ENCODE data around the gene HMGXB3. TPM values are rescaled to one million over a fixed set of nuclear protein-coding genes. Genes with fewer than 3 reads are reported as not detected.

HMGXB3 gene
- total RNA-seq, 2 experiments from 2014 or later = 27.4 to 29.3 TPM

DNA sequence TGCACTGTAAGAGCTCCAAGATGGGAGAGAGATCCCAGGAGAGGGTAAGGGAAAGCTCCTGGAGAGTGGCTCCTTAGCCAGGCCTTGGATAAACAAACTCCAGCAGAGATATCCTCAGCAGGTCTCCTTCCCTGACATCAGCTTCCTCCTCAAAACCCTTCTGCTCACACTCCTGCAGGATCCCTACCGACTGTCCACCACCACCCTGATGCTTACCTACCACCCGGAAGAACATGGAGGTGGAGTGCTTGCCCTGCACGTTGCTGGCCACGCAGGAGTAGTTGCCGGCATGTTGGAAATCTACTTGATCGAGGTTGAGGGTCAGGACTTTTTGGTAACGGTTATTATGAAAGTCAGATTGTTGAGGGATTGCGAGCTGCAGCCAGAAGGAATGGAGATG is 76.5 kb downstream of the HMGXB3 start:
- H3K36me3 ChIP-seq (ENCODE audit: insufficient read depth, low read length) = no peaks in the 10 kb centered on the region
- ChIA-PET CTCF (no interaction called here), POLR2A (no interaction called here)
- peaks cover 5% of the 10 kb centered on the region for H3K4me1 ChIP-seq (ENCODE audit: insufficient read depth, low read length)
- no peak overlapping the region for H3K4me3 ChIP-seq (ENCODE audit: low read length)
- no peak overlapping the region for H3K4me3 Mint-ChIP-seq
- H3K36me3 Mint-ChIP-seq (ENCODE audit: low read depth) = no peaks in the 10 kb centered on the region
- no peak for DNase-seq
- no peaks in the 10 kb centered on the region for H3K9me3 ChIP-seq (ENCODE audit: control insufficient read depth in 1 of 2, insufficient read depth in 1 of 2, low read length in 2 of 2)
- no peaks in the 10 kb centered on the region for H3K9me3 Mint-ChIP-seq
- intact Hi-C loops (cut with DNase I, micrococcal nuclease) = no loop called here
- H3K27ac ChIP-seq (ENCODE audit: low read depth in 1 of 2, low read length in 2 of 2) = no peak overlapping the region
- H3K27me3 Mint-ChIP-seq = peaks cover 18% of the 10 kb centered on the region
- no peak for ATAC-seq (ENCODE audit: poor library complexity)
- H3K27me3 ChIP-seq (ENCODE audit: control insufficient read depth in 1 of 2, insufficient read depth in 2 of 2, low read length in 2 of 2) = peaks cover 2 to 9% of the 10 kb centered on the region in 2 experiments
- no peak overlapping the region for H3K27ac Mint-ChIP-seq
- TF ChIP-seq CTCF (IDR thresholded peaks at IDR 0.05) = no peak
- no peaks in the 10 kb centered on the region for H3K4me1 Mint-ChIP-seq (ENCODE audit: low read depth)

DNA sequence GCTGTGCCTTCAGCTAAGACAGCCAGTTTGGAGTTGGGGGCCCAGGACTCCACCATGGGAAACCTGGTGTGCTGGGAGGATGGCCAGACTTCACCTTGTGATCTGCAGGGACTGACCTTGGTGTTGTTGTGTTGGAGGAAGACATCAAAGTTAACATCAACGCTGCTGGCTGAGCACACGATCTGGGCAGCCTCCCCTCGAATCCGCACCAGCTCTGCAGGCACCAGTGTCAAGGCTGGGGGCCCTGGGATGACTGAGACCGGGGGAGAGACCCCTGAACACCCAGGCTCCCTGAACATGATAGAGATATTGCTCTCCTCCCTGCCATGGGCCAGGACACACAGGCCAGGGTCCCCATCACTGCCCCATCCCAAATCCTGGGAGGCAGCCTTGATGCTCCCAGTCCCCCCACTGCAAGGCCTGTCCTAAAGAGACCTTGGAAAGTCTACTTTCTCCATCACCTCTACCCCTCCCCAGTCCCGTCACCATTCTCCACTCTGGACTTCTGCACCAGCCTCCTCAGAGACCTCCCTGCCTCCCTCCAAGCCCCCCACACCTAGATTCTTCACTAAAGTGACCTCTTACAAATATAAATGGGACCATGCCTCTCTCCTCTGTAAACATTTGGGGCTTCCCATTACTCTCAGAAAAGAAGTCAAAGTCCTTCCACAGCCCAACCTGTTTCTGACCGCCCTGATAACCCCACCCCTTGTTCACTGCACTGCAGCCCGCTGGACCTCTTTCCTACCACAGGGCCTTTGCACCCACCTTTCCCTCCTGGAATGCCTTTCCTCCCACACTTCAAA is 77.7 kb downstream of the HMGXB3 start:
- Histone ChIP-seq H3K27ac (ENCODE audit: low read depth in 1 of 2, low read length in 2 of 2) (no peak overlapping the region), H3K36me3 (ENCODE audit: insufficient read depth, low read length) (no peaks in the 10 kb centered on the region), H3K9me3 (ENCODE audit: control insufficient read depth in 1 of 2, insufficient read depth in 1 of 2, low read length in 2 of 2) (peaks cover 0 to 3% of the 10 kb centered on the region in 2 experiments), H3K27me3 (ENCODE audit: control insufficient read depth in 1 of 2, insufficient read depth in 2 of 2, low read length in 2 of 2) (peaks cover 9 to 13% of the 10 kb centered on the region in 2 experiments), H3K4me1 (ENCODE audit: insufficient read depth, low read length) (peaks cover 8% of the 10 kb centered on the region), H3K4me3 (ENCODE audit: low read length) (no peak overlapping the region)
- POLR2A ChIA-PET = no interaction called here
- peaks cover 30% of the 10 kb centered on the region for H3K27me3 Mint-ChIP-seq
- CTCF ChIA-PET = no interaction called here
- no peak overlapping the region for H3K27ac Mint-ChIP-seq
- DNase-seq (no peak), ATAC-seq (ENCODE audit: poor library complexity) (no peak)
- no peaks in the 10 kb centered on the region for H3K4me1 Mint-ChIP-seq (ENCODE audit: low read depth)
- no peaks in the 10 kb centered on the region for H3K9me3 Mint-ChIP-seq
- no peaks in the 10 kb centered on the region for H3K36me3 Mint-ChIP-seq (ENCODE audit: low read depth)
- TF ChIP-seq CTCF (IDR thresholded peaks at IDR 0.05) = no peak
- intact Hi-C loops (cut with DNase I, micrococcal nuclease) = no loop called here
- H3K4me3 Mint-ChIP-seq = no peak overlapping the region

- H3K4me3 Mint-ChIP-seq = no peak overlapping the region
- no peak overlapping the region for H3K27ac Mint-ChIP-seq
- ATAC-seq (ENCODE audit: poor library complexity) (no peak), DNase-seq (no peak)
- POLR2A ChIA-PET = no interaction called here
- CTCF ChIA-PET = no interaction called here
- Histone ChIP-seq H3K4me1 (ENCODE audit: insufficient read depth, low read length) (peaks cover 8% of the 10 kb centered on the region), H3K27me3 (ENCODE audit: control insufficient read depth in 1 of 2, insufficient read depth in 2 of 2, low read length in 2 of 2) (peaks cover 13 to 17% of the 10 kb centered on the region in 2 experiments), H3K27ac (ENCODE audit: low read depth in 1 of 2, low read length in 2 of 2) (no peak overlapping the region), H3K36me3 (ENCODE audit: insufficient read depth, low read length) (no peaks in the 10 kb centered on the region), H3K9me3 (ENCODE audit: control insufficient read depth in 1 of 2, insufficient read depth in 1 of 2, low read length in 2 of 2) (peaks cover 0 to 3% of the 10 kb centered on the region in 2 experiments), H3K4me3 (ENCODE audit: low read length) (no peak overlapping the region)
- H3K27me3 Mint-ChIP-seq = peaks cover 38% of the 10 kb centered on the region
- H3K4me1 Mint-ChIP-seq (ENCODE audit: low read depth) = no peaks in the 10 kb centered on the region
- H3K9me3 Mint-ChIP-seq = no peaks in the 10 kb centered on the region
- no peaks in the 10 kb centered on the region for H3K36me3 Mint-ChIP-seq (ENCODE audit: low read depth)
- intact Hi-C loops (cut with DNase I, micrococcal nuclease) = no loop called here
- no peak for TF ChIP-seq CTCF (IDR thresholded peaks at IDR 0.05)
Measured at GRCh38 chr5:150078802-150079689, 78.5 kb downstream of the HMGXB3 start.

All from CD4-positive, alpha-beta T cell (primary cell).